Coronary artery (tissue), 2 donors: ENCODE measurements around the gene CERS6.

ENCODE experiments used
- DNase-seq: peaks from one replicate; pipeline ENCODE4 v3.0.0-alpha.2; 2017; ENCODE audit warnings: low spot score
- H3K27ac ChIP-seq, 2 donors: fragments of 200-600 bp; sonication (generic); one replicate each; pipeline ENCODE4 v1.5.1; 2016 to 2019
- H3K4me3 ChIP-seq: fragments of 200-600 bp; sonication (generic); 2 replicates; pipeline ENCODE4 v1.5.1; 2016; ENCODE audit warnings: mild to moderate bottlenecking, moderate library complexity
- TF ChIP-seq, protein P1 (sequence below): fragments of 200-600 bp; sonication (generic); IDR thresholded peaks from one replicate; pipeline ENCODE4 v1.5.1; 2019; ENCODE audit warnings: antibody characterized with exemption

CERS6 gene

DNA sequence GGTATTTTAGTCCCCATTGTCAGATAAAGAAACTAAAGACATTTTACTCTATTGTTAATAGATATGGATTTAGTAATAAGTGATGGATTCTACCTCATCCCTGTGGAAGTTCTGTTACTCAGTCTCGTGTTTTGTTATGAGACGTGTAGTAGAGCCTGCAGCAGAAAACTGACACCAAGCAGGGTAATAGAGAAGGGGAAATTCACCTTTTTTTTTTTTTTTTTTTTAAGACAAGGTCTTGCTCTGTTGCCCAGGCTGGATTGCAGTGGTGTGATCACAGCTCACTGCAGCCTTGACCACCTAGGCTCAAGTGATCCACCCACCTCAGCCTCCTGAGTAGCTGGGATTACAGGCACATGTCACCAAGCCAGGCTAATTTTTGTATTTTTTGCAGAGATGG, 164.5 kb downstream of the CERS6 start:
- DNase-seq, result no peak
- TF ChIP-seq, protein P1, sequence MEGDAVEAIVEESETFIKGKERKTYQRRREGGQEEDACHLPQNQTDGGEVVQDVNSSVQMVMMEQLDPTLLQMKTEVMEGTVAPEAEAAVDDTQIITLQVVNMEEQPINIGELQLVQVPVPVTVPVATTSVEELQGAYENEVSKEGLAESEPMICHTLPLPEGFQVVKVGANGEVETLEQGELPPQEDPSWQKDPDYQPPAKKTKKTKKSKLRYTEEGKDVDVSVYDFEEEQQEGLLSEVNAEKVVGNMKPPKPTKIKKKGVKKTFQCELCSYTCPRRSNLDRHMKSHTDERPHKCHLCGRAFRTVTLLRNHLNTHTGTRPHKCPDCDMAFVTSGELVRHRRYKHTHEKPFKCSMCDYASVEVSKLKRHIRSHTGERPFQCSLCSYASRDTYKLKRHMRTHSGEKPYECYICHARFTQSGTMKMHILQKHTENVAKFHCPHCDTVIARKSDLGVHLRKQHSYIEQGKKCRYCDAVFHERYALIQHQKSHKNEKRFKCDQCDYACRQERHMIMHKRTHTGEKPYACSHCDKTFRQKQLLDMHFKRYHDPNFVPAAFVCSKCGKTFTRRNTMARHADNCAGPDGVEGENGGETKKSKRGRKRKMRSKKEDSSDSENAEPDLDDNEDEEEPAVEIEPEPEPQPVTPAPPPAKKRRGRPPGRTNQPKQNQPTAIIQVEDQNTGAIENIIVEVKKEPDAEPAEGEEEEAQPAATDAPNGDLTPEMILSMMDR, result no peak
- Histone ChIP-seq H3K27ac (no peak overlapping the region), H3K4me3 (no peak overlapping the region)

DNA sequence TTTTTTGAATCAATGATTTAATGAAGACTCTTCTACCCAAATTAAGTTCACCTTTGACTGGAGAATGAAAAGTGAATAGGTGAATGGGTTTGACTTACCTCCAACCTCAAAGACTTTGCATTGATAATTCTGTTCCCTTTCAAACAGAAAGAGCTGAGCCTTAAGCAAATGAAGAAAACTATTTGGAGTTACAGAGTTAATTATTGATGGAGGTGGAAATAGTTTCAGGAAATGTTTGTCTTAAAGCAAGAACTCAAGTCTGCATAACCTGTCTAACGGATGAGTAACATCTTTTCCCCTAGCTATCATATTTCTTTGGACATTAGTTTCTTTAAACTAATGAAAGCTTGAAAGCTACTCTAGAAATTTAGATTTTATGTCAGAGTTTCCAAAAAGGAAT, 166.5 kb downstream of the CERS6 start:
- TF ChIP-seq, protein P1, result no peak
- Histone ChIP-seq H3K4me3 (no peak overlapping the region), H3K27ac (no peak overlapping the region)
- no peak for DNase-seq

DNA sequence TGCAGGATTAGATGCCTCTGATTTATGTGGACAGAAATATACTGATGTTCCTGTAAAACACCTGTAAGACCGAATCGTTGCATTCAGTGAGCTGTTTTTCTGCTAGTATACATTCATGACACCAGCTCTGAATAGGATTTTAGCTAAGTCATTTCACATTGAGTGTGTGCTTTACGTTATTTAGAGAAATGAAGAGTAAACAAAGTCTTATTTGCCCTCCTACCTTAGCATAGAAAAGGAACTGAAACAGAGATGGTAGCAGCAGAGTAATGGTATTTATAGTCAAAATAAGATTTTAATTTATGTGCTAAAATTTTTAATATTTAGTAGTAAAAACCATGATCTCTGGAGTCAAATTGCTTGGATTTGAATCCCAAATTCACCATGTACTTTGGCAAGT, 168.0 kb downstream of the CERS6 start:
- Histone ChIP-seq H3K27ac (no peak overlapping the region), H3K4me3 (no peak overlapping the region)
- TF ChIP-seq, protein P1, result no peak
- no peak for DNase-seq

DNA sequence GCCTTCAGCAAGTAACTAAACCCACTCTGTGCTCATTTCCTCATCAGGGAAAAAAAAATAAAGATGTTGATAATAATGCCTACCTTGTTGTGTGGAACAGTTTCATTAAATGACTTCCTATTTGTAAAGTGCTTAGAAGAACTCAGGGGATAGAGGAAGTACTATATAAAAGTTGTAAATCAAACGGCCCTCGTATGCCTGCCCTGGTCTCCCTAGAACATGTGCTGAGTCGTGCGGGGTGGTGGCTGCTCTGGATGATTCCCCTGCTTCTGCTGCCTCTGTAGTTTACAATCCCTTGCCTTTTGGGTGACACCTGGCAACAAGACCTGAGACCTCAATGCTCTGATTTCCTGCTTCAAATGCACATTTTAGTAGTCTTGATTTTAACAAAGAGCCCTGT, 170.0 kb downstream of the CERS6 start:
- no peak for DNase-seq
- no peak overlapping the region for H3K27ac ChIP-seq
- TF ChIP-seq, protein P1, result no peak
- H3K4me3 ChIP-seq, result no peak overlapping the region

DNA sequence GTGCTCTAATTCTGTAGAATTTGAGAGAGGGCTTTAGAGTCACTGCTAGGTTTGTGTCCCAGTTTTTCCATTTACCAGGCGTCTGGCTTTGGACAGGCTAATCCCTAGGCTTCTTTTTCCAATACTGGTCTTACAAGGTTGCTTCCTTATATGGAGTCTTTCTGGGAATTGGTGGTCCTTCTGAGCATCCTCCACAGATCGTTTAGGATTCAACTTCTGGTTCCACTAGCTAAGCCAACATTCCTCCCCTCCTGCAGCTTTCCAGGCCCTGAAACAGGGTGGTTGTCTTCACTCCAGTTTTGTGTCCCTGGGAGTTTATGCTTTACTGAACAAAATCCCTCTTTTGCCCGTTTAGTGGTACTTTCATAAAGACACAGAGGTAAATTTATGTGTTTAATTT, 170.6 kb downstream of the CERS6 start:
- TF ChIP-seq, protein P1, result no peak
- no peak for DNase-seq
- Histone ChIP-seq H3K27ac (no peak overlapping the region), H3K4me3 (no peak overlapping the region)

DNA sequence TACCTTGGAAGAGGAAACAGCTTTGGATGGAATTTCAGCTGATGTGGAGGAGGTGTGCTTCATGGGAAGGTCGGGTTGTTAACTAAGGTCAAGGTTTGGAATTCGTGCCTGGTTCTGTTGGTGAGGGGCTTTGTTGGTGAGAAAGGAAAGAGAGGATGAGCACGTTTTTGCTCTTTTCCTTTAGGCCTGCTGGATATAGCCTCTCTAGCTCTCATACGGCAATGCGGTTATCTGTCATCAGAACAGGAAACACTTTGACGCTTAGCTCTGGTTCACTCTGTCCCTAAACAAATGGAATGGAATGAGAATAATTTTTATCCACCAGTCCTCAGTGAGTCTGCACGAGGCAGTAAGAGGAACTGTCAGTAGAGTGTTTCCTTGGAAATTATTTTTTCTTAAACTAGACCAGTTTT, 176.6 kb downstream of the CERS6 start:
- TF ChIP-seq, protein P1, result no peak
- no peak for DNase-seq
- peak overlapping the region; percentile 20 for H3K4me3 ChIP-seq
- peak overlapping the region; percentile 81 to 86 for H3K27ac ChIP-seq

DNA sequence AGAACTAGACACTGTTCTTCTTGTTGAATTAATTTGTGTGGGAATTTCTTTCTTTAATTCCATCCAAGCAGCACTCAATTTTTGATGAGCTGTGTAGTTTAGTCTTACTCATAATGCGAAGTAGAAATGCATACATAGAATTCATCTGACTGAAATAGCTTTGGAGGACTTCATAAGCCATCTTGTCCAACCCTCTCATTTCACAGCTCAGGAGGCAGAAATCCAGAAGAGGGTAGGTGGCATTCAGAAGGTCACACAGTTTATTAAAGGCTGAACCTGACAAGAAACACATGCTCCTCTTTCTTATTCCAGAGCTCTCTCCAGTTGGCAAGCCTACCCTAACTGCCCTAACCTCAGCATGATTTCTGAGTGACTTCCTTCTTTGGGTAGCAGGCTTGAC, 177.1 kb downstream of the CERS6 start:
- TF ChIP-seq, protein P1, result no peak
- H3K27ac ChIP-seq, result peak overlapping the region; percentile 66 to 86
- DNase-seq, result no peak

More for the DNA sequence above, 177.1 kb downstream of the CERS6 start:
- peak overlapping the region; percentile 27 for H3K4me3 ChIP-seq
